Thyroid gland (tissue), 4 donors: ENCODE data around the gene TMEM59L. TPM values are rescaled to one million over a fixed set of nuclear protein-coding genes. Genes with fewer than 3 reads are reported as not detected.

Experiments used
- DNase-seq, 2 donors: peaks; one replicate each; pipeline ENCODE4 v3.0.0-alpha.2; 2019
- H3K27ac ChIP-seq, 3 donors: fragments of 200-600 bp; sonication (generic); 1 replicate in 2 of 3; 2 replicates in 1 of 3; pipeline ENCODE4 v1.5.1; 2016 to 2019; ENCODE audit warnings: mild to moderate bottlenecking in 1 of 3, moderate library complexity in 1 of 3
- H3K27me3 ChIP-seq: fragments of 200-600 bp; sonication (generic); one replicate; pipeline ENCODE4 v1.5.1; 2019
- H3K36me3 ChIP-seq, 2 donors: fragments of 200-600 bp; sonication (generic); one replicate each; pipeline ENCODE4 v1.5.1; 2016 to 2019
- H3K4me1 ChIP-seq, 2 donors: fragments of 200-600 bp; sonication (generic); one replicate each; pipeline ENCODE4 v1.5.1; 2017 to 2019
- H3K4me3 ChIP-seq, 3 donors: fragments of 200-600 bp; sonication (generic); replicated peaks in 1 of 3; 1 replicate in 2 of 3; 2 replicates in 1 of 3; pipeline ENCODE4 v1.5.1; 2016; ENCODE audit warnings: mild to moderate bottlenecking in 1 of 3
- H3K9me3 ChIP-seq: fragments of 200-600 bp; sonication (generic); one replicate; pipeline ENCODE4 v1.5.1; 2017
- POLR2A ChIP-seq, 2 donors: fragments of 450-650 bp; IDR thresholded peaks; one replicate each; pipeline ENCODE4 v1.6.1; 2017; ENCODE audit warnings: antibody characterized with exemption in 2 of 2, mild to moderate bottlenecking in 2 of 2, moderate library complexity in 1 of 2
- WGBS, 2 donors: methylation state at CpG; one replicate each; pipeline ENCODE4 v1.1.5; 2017; 5-methylcytosine and 5-hydroxymethylcytosine counted together
- intact Hi-C: fragments of 100-400 bp; cut with DNase I; formaldehyde crosslinking; loops from one replicate; pipeline ENCODE4 v1.15.1; 2023
- total RNA-seq, 4 donors: library from RNA; depleted of rRNA; stranded (reverse); fragments of >200 nt; gene quantifications; one replicate each; pipeline ENCODE4 v1.2.3, GENCODE V29; 2016
- TF ChIP-seq, protein P1 (sequence below), 6 experiments: fragments of 200-600 bp in 3 of 6; fragments of 450-650 bp in 3 of 6; sonication (generic) in 3 of 6; IDR thresholded peaks; one replicate each; pipeline ENCODE4 v1.5.1; 2016 to 2019; ENCODE audit warnings: antibody characterized with exemption in 6 of 6, mild to moderate bottlenecking in 2 of 6, inconsistent platforms in 1 of 6, moderate library complexity in 1 of 6

Gene TMEM59L
- total RNA-seq, 4 donors from 2014 or later: 1.3 to 3.1 (median 2.3) TPM

DNA sequence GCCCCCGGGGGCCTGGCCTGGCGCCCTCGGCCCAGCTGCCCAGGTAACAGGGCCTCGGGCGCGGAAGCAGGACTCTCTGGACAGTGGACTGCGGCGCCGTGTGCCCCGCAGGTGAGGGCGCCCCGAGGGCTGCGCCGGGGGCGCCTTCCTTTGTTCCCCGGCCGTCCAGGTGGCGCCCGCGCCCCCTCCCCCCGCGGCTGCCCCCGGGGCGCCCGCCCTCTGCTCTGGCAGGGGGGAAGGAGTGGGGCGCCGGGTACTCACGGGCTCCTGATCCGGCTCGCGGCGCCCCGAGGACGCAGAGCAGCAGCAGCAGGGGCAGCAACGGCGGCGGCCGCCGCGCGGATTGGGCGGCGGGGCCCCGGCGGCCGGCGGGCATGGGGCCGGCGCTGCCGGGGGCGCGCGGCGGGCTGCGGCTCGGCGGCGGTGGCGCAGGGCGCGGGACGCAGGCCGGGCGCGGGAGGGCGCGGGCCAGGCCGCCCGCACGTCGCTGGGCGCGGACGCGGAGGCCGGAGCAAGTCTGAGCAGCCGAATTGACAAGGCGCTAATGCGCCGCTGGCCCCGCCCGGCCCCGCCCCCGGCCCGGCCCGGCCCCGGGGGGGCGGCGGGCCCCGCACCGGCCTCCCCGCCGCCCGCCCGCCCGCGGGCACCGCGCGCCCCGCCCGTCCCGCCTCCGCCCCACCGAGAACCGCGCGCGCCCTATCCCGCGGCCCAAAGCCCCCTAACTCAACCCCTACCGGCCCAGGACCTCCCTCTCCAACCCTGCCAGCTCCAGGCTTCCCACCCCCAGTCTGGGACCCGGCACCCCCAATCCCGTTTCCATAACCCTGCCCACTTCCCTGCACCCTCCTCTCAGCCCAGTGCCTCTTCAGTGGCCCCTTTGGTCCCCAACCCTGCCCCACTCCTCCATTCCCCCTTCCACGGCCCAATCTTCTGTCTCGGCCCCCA is 6.1 kb upstream of the TMEM59L start, which contains the start of gene CRLF1:
TSS of gene CRLF1 (minus strand) at position 519 of the 945 bp plus-strand sequence. CDS start at position 376, 143 bp downstream.
- TF ChIP-seq, protein P1, sequence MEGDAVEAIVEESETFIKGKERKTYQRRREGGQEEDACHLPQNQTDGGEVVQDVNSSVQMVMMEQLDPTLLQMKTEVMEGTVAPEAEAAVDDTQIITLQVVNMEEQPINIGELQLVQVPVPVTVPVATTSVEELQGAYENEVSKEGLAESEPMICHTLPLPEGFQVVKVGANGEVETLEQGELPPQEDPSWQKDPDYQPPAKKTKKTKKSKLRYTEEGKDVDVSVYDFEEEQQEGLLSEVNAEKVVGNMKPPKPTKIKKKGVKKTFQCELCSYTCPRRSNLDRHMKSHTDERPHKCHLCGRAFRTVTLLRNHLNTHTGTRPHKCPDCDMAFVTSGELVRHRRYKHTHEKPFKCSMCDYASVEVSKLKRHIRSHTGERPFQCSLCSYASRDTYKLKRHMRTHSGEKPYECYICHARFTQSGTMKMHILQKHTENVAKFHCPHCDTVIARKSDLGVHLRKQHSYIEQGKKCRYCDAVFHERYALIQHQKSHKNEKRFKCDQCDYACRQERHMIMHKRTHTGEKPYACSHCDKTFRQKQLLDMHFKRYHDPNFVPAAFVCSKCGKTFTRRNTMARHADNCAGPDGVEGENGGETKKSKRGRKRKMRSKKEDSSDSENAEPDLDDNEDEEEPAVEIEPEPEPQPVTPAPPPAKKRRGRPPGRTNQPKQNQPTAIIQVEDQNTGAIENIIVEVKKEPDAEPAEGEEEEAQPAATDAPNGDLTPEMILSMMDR (IDR thresholded peaks at IDR 0.05): no peak
- no peak for TF ChIP-seq POLR2A (IDR thresholded peaks at IDR 0.05)
- intact Hi-C loops: no loop called here
- H3K4me1 ChIP-seq: peaks cover 17 to 36% of the 10 kb centered on the region in 2 donors
- H3K27ac ChIP-seq: no peak within 1 kb of the TSS
- H3K9me3 ChIP-seq: no peaks in the 10 kb centered on the region
- H3K36me3 ChIP-seq: no peaks in the 10 kb centered on the region
- H3K27me3 ChIP-seq: peaks cover 40% of the 10 kb centered on the region
- DNase-seq: no peak
- peak within 1 kb of the TSS in 1 of 3 donors; percentile 19 for H3K4me3 ChIP-seq
- WGBS, 2 donors: 0 to 1% methylated on average over 4 to 16 of the region's 116 CpGs

DNA sequence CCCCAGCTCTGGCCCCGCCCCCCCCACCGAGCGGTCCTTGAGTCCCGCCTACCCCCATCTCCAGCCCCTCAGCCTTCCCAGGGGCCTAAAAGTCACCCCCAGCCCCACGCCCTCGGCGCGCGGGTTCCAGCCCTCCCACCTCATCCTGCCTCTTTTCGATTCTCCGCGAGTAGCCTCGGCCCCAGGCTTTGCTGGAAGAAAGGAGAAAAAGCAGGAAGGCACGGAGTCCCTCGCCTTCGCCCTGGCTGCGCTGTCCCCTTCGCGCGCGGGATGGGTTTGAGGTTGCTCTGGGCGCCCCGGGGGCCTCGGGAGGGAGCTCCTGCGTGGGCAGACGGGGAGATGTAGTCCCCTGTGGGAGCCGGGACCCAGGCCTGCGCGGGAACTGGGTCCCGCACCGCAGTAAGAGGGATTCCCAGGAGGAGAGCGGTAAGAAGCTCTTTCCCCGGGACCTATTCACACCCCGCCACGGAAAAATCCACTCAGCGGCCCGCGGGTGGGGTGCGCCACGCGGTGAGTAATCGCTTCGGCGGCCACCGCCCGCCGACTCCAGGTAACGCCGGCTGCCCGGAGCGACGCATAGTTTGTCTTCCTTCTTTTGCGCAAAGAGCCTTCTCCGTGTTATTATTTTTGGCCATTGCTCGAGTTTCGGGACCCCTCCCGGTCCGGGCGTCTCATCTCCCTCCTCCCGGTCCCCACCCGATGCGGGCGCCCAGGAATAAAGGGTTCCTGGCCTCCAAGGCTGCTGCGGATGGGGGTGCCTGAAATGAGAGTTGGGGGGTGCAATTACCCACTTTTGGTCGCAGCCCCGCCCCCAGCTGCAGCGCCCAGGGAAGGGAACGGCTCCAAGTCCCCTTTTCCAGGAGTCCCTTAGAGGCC is 5.2 kb upstream of the TMEM59L start:
- TF ChIP-seq, protein P1 (IDR thresholded peaks at IDR 0.05): no peak
- TF ChIP-seq POLR2A (IDR thresholded peaks at IDR 0.05): no peak
- Histone ChIP-seq H3K27me3 (peaks cover 49% of the 10 kb centered on the region), H3K9me3 (no peaks in the 10 kb centered on the region), H3K4me1 (peaks cover 26 to 45% of the 10 kb centered on the region in 2 donors), H3K4me3 (peak overlapping the region in 1 of 3 donors; percentile 4), H3K36me3 (no peaks in the 10 kb centered on the region), H3K27ac (no peak overlapping the region)
- WGBS, 2 donors: 1% methylated on average over 27 to 56 of the region's 68 CpGs
- intact Hi-C loops: no loop called here
- DNase-seq: no peak

DNA sequence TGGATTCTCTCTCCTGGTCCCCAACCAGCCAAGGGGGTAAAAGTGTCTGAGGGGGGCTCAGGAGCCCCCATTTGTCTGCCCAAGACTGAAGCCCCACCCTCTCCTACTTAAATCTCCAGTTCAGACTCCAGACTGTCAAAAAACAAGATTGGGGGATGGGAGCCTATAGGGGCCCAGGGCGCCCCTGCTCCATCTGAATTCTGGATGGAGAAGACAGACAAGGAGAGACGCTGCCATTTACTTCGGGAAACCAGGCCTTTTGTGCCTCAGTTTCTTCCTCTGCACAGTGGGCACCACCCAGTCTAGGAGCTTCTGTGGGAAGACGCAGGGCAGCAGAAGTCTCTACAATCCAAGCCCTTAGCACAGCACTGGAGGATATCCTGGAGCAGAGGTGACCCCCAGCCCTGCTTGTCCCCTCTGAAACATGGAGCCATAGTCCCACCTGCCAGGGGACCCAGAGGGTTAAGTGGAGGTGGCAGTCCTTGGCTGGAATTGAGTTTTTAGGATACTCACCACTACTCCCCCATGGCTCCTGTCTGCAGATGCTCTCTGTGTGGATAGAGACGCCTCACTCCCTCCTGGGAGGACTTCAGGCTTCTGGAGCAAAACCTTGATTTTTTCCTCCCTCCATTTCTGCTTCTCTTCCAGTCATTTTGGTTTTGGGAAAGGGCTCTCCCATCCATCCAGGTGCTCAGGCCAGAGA is 4.4 kb upstream of the TMEM59L start:
- H3K4me3 ChIP-seq: no peak overlapping the region
- no peaks in the 10 kb centered on the region for H3K36me3 ChIP-seq
- intact Hi-C loops: no loop called here

DNA sequence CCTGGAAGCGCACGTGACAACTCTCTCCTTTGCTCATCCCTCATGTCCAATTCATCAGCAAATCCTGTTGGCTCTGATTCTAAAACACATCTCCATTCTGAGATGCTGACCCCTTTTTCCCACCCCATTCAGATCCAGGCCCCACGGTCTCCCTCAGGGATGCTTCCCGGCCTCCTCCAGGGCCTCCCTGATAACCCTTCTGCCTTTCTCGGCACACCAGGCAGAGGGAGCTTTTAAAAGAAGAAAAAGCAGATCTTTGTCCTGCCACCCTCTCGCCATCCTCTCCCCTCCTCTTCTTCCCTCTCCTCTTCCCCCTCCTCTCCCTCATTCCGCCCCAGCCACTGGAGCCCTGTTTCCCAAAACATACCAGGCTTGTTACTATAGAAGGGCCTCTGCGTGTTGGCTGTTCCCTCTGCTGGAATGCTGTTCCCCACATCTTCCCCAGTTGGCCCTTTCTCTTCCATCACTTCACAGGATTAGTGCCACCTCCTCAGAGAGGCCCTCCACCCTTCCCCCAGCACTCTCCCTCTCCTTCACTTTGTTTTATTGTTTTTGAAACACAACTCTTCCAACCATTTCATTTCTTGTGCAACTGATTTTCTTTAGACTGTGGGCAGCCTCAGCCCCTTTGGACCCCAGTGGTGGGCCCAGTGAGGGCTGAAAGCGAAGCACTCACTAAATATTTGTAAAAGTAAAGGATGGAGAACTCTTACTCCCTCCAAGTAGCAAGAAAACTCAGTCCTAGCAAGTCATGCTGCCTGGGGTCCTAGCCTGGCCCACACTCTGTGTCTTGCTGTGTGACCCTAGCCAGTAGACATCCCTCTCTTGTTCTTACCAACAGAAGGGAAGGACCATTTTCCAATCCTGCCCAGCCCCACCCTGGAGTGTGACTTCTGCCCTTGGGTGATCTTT is 3.6 kb upstream of the TMEM59L start:
- Histone ChIP-seq H3K27me3 (peaks cover 59% of the 10 kb centered on the region), H3K36me3 (no peaks in the 10 kb centered on the region), H3K4me3 (no peak overlapping the region), H3K4me1 (peaks cover 28 to 47% of the 10 kb centered on the region in 2 donors), H3K27ac (no peak overlapping the region), H3K9me3 (no peaks in the 10 kb centered on the region)
- no peak for DNase-seq
- 73 to 74% methylated on average over 9 of the region's 9 CpGs for WGBS, 2 donors
- no peak for TF ChIP-seq POLR2A (IDR thresholded peaks at IDR 0.05)
- TF ChIP-seq, protein P1 (IDR thresholded peaks at IDR 0.05): no peak
- intact Hi-C loops: no loop called here

More for the DNA sequence above, 4.4 kb upstream of the TMEM59L start:
- DNase-seq: no peak
- H3K9me3 ChIP-seq: no peaks in the 10 kb centered on the region
- TF ChIP-seq POLR2A (IDR thresholded peaks at IDR 0.05): no peak
- TF ChIP-seq, protein P1 (IDR thresholded peaks at IDR 0.05): no peak
- H3K27me3 ChIP-seq: peaks cover 57% of the 10 kb centered on the region
- peaks cover 28 to 53% of the 10 kb centered on the region in 2 donors for H3K4me1 ChIP-seq
- no peak overlapping the region for H3K27ac ChIP-seq
- WGBS, 2 donors: 35 to 52% methylated on average over 5 of the region's 5 CpGs
